GM12864 (cell line): ENCODE measurements around the gene TLK2.
"Not testable (repeated sequence)": the region's sequence is repeated elsewhere in the genome, so short reads cannot be mapped to it uniquely, and the experiment has no call there.

Experiments
- DNase-seq: peaks from one replicate; pipeline ENCODE4 v3.0.0-alpha.2; 2011; ENCODE audit warnings: low read depth
- H3K4me3 ChIP-seq: 2 replicates; pipeline ENCODE4 v1.5.1; 2011; ENCODE audit warnings: mild to moderate bottlenecking, low read depth, low read length, control low read depth

Gene TLK2

DNA sequence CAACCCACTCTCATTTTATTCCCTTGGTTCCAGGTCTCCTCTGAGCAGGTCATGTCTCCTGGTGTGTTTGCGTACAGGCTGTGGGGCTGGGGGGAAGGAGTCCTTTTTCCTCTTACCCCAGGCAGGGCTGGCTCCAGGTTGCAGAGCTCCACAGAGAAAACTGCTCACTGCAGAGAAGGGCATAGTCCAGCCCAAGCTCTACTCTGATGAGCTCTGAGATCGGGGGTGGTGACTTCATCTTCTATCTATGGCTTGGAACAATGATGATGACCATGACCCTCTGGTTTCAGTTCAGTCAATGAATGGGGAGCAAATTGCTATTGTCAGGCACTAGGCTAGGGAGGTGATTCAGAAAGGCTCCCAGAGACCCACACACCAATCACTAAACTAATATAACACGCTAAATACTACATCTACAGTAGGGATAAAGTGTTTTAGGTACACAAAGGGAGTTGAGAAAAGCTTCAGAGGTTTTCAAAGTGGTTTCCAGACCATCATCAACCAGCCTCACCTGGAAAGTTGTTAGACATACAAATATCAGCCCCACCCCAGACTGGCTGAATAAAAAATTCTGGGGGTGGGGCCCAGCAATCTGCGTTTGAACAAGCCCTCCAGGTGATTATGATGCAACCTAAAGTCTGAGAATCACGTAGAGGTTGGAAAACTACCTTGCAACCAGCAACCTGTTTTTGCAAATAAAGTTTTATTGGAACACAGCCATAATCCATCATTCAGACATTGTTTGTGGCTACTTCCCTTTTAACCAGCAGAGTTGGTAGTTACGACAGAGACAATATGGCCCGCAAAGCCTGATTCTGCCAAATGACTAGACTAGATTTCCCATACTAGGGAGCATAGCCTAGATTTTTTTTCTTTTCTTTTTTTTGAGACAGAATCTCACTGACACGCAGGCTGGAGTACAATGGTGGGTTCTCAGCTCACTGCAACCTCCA, 5.3 kb upstream of the TLK2 start:
- DNase-seq, H3K4me3 ChIP-seq: not testable (repeated sequence)

DNA sequence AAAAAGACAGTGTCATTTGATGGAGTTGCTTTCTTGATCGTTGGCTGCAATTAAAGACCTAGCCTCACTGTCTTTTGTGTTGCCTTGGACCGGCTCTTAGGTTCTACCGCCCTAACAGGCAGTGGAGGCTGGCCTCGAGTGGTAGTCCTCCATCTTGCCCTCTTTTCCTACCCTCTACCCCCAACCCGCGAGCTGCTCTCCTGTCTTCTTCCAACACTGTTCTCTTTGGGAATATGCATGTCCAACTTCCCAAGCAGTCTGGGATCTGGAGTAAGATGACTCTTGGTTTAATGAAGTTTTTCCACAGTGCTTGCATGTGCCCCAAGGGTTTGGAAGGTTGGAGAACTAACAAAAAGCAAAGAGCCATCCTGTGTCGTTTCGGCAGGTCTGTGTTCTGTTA, 1.5 kb upstream of the TLK2 start:
- H3K4me3 ChIP-seq = peak overlapping the region; percentile 75; the same call in 1 of the 2 replicates
- not testable (repeated sequence) for DNase-seq

DNA sequence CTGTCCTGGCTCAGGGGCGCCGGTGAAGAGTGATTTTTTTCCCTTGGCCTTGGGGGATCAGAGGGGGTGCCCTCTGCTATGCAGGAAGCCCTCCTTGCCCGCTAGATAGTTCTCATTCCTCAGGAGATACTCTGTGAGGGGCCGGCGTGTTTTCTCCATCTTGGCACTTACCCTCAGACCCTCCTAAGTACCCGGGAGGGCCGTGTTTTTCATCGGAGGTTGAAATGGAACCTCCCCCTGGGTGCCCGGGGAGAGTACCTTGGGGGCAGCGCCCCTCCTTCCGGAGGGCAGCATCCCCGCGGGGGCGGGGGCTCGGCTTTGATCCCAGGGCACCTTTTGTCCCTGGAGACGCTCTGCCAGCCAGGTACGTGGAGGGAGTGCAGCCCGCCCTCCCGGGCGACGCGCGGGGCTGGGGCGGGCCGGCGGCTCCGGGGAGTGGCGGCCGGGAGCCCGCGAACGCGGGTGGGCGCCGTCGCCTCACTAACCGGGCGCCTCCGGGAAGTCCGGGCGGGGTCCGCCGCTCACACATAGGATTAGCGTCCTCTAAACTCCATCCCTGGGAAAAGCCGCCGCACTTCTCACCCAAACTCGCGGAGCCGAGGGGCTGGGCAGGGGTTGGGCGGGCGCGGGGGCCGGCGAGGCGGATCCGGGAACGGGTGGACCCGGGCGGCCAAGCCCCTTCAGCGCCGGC, 762 bp upstream of the TLK2 start:
- not testable (repeated sequence) for DNase-seq

DNA sequence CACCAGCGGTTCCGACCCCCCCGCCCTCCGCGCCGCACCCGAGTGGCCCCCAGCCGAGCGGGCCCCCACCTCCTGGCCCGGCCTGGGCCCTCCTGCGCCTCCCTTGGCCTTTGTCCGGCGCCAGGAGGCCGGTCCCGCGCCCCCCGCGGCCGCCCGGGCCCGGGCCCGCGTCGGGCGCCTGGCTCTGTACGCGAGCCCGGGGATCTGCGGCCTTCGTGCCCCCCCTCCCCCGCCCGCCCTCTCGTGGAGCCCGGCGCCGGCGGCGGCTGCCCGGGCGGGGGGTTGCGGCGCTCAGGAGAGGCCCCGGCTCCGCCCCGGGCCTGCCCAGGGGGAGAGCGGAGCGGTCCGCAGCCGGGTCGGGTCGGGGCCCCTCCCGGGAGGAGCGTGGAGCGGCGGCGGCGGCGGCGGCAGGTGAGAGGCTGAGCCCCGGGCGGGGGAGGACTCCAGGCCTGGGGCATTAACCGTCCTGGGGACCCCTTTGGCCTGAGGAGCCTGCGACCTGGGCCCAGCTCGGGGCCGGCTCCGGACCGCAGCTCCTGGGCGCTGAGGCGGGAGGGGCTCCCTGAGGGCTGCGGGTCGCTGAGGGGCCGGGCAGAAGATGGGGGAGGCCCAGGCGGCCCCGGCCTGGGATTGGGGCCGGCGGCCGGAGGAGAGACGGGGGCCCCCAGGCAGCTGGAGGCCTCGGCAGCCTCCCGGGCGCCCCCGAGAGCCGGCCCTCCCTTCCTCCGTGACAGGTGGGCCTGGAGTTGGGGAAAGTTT, 434 bp downstream of the TLK2 start:
- DNase-seq = not testable (repeated sequence)
- peak overlapping the region; percentile 79 for H3K4me3 ChIP-seq

More for the DNA sequence above, 762 bp upstream of the TLK2 start:
- H3K4me3 ChIP-seq = peak overlapping the region; percentile 75

DNA sequence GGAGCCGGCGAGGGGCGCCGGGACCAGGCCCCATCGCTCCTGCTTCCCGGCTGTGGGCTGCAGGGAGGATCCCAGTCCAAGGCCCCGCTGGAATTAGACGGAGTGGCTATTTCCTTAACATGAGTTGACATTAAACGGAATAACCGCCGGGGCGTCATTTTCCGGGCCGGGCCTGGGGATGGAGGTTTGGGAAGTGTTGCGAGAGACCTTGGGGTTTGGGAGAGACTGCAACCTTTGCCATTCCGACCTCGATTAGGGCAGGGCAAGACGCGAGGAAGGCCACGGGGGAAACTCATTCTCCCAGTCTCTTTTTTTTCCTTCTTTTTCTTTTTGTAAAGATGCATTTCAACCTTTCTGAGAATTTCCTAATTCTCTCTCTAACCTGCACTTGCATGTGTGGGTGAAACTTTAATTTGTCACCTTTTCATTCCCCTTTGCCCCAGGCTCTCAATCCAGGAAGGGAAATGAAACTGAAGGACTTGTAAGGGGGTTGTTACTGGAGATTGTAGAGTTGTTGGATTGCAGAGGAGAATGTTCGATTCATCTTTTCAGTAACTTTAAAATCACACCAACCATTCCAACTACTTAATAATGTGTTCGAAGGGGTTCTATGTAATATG, 1.1 kb downstream of the TLK2 start:
- H3K4me3 ChIP-seq = peak overlapping the region; percentile 79
- not testable (repeated sequence) for DNase-seq

DNA sequence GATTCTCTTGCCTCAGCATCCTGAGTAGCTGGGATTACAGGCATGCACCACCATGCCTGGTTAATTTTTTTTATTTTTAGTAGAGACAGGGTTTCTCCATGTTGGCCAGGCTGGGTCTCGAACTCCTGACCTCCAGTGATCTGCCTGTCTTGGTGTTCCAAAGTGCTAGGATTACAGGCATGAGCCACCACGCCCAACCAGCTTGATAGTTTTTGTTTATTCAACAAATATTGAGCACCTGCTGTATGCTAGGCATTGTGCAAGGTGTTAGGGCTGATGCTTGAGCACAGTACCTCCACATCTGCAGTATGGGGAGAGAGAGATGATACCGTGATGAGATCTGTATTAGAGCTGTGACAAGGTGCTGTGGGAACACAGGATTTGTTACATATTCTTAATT, 3.9 kb downstream of the TLK2 start:
- H3K4me3 ChIP-seq, DNase-seq: not testable (repeated sequence)

DNA sequence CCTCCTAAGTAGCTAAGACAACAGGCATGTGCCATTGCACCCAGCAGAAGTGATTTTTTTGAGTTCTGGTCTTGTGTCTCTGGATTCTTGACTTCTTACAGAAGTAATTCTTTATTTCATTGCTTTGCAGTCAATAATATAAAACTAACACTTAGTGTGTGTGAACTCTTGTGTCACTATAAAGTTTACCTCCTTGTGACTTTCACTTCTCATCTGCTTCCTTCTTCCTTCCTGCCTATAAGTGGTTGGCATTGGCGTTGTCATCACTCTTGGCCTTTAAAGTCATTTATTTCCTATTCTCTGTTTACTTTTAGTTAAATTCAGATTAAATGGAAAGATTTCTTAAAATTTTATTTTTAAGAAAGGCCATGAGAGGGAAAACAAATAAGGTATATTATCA, 12.4 kb downstream of the TLK2 start:
- not testable (repeated sequence) for DNase-seq, H3K4me3 ChIP-seq

DNA sequence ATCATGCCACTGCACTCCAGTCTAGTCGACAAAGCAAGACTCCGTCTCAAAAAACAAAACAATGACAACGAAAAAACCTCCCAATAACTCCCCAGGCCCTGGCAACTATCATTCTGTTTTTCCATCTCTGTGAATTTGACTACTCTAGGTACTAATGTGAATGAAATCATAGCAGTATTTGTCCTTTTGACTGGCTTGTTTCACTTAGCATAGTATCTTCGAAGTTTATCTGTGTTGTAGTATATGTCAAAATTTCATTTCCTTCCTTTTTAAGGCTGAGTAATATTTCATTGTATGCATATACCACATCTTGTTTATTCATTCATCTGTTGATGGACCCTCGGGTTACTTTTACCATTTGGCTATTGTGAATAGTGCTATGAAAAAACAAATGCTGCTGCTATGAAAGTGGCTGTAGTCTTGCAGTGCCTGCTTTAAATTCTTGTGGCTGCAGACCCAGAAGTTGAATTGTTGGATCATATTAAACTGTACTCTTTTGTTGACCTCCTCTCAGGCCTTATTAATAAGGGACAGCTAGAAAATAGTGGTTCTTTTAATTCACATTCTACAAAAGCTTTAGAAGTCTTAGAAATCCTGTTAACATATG, 14.5 kb downstream of the TLK2 start:
- H3K4me3 ChIP-seq, DNase-seq: not testable (repeated sequence)

DNA sequence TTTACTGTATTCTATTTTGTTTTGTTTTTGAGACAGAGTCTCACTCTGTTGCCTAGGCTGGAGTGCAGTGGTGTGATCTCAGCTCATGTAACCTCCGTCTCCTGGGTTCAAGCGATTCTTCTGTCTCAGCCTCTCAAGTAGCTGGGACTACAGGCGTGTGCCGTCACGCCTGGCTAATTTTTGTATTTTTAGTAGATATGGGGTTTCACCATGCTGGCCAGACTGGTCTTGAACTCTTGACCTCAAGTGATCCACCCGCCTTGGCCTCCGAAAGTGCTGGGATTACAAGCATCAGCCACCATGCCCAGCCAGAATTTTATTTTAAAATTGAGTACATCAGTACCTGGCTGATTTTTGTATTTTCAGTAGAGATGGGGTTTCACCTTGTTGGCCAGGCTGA, 15.4 kb downstream of the TLK2 start:
- H3K4me3 ChIP-seq, DNase-seq: not testable (repeated sequence)

DNA sequence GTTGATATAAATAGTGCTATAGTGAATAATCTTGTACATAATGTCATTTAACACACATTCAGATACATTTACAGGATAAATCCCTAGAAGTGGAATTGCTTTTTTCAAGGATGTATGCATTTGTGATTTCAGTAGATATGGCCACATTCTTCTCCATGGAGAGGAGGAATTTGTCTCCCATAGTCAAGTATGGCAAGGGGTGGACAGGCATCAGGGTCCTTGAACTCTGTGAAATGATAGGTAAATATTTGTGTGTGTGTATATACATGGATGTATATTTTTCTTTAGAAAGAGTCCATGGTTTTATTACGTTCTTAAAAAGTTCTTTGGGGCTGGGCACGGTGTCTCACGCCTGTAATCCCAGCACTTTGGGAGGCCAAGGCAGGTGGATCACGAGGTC, 17.7 kb downstream of the TLK2 start:
- H3K4me3 ChIP-seq, DNase-seq: not testable (repeated sequence)

DNA sequence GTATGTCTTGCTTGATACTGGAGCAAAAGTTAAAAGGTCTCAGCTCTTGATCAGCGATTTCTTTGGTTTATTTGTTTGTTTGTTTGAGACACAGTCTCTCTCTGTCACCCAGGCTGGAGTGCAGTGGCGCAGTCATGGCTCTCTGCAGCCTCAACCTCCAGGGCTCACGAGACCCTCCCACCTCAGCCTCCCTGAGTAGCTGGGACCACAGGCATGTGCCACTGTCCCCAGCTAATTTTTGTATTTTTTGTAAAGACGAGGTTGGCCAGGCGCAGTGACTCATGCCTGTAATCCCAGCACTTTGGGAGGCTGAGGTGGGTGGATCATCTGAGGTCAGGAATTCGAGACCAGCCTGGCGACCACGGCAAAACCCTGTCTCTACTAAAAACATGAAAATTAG, 20.2 kb downstream of the TLK2 start:
- DNase-seq = not testable (repeated sequence)

DNA sequence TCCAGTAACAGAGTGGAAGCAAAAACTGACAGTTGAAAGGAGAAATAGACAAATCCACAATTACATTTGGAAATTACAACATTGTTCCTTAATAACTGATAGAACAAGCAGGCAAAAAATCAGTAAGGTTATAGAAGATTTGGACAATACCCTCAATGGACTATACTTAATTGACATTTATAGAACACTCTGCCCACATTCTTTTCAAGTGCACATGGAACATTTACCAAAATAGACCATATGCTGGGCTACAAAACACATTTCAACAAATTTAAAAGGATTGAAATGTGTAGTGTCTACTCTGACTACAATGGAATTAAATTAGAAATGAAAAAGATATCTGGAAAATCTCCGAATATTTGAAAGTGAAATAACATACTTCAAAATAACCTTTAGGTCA, 21.8 kb downstream of the TLK2 start:
- H3K4me3 ChIP-seq = not testable (repeated sequence)

More for the DNA sequence above, 20.2 kb downstream of the TLK2 start:
- H3K4me3 ChIP-seq = not testable (repeated sequence)

DNA sequence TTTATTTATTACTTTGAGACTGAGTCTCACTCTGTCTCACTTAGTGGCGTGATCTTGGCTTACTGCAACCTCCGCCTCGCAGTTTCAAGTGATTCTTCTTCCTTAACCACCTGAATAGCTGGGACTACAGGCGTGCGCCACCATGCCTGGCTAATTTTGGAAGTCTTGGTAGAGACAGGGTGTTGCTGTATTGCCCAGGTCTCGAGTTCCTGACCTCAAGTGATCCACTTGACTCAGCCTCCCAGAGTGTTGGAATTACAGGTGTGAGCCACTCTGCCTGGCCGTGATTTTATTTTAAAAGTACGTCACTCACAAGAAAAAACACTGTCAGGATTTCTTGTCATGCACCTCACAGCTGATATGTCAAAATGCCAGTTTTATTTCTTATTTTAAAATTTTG, 26.2 kb downstream of the TLK2 start:
- not testable (repeated sequence) for DNase-seq, H3K4me3 ChIP-seq

More for the DNA sequence above, 21.8 kb downstream of the TLK2 start:
- DNase-seq = not testable (repeated sequence)

DNA sequence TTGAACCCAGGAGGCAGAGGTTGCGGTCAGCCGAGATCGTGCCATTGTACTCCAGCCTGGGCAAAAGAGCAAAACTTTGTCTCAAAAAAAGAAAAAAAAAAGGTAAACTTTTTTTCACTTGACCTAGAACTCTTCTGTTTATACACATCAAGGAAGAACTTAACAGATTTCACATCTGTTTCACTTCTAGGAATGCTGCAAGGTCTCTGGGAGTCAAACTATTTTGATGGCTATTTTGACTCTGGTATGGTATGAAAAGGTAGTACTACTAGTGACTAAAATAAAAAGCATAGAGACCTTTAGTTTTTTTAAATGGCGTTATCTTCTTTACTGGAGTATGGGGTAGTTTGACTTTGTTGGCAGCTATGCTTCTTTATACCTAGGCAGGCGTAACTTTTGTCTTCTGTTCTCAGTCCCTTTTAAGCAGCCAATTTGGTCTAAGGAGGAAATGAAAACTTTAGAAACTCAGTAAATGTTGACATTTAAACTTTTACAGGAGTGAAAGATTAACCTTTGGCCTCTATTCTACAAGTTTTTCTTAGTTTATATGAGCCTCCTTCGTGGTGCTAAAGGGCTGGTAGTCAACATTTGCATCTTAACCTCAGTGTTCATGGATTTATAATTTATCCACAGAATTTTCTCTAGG, 28.7 kb downstream of the TLK2 start:
- H3K4me3 ChIP-seq, DNase-seq: not testable (repeated sequence)

DNA sequence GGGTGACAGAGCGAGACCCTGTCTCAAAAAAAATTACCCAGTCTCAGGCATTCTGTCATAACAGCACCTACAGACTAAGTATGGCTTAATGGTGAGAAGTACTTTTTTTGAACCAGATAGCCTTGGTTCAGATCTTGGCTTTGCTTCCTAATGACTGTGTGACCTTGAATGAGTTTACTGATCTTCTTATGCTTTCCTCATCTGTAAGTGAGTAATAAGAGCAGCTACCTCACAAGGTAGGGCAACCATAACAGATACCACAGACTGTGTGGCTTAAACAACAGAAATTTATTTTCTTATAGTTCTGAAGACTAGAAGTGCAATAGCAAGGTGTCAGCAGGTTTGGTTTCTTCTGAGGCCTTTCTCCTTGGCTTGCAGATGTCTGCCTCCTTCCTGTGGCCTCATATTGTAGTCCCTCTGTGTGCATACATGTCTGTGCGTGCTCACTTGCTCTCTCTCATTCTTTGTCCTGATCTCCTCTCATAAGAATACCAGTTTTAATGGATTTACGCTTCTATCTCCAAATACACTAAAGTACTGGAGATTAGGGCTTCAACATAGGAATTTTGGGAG, 31.7 kb downstream of the TLK2 start:
- not testable (repeated sequence) for H3K4me3 ChIP-seq, DNase-seq

DNA sequence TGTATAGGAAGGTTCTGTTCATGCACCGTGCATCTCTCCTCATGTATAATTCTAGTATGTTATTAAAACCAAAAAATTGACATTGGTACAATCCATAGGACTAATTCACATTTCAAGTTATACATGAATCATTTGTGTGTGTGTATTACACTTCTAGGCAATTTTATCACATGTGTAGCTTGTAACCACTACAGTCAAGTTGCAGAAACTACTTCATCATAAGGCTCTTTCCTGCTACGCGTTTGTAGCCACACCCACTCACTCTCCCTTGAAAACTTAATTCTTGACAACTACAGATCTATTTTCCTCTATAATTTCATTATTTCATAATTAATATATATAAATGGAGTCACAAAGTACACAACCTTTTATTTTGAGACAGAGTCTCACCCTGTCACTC, 32.4 kb downstream of the TLK2 start:
- not testable (repeated sequence) for DNase-seq, H3K4me3 ChIP-seq

DNA sequence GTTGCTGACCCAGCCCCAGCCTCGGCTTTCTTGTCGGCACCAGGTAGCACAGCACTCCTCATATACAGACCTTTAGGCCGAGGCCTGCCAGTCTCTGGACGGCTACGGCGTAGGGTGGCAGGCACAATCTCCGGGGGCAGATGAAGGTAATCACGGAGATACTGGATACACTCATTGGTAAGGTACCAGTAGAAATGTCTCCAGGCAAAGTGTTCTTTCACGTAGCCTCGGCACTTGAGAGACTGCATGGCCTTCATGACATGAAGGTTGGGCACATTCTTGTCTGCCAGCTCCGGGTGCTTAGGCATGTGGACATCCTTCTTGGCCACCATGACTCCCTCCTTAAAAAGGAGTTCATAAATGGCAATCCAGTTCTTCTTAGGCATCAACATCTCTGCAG, 37.8 kb downstream of the TLK2 start:
- DNase-seq, H3K4me3 ChIP-seq: not testable (repeated sequence)

DNA sequence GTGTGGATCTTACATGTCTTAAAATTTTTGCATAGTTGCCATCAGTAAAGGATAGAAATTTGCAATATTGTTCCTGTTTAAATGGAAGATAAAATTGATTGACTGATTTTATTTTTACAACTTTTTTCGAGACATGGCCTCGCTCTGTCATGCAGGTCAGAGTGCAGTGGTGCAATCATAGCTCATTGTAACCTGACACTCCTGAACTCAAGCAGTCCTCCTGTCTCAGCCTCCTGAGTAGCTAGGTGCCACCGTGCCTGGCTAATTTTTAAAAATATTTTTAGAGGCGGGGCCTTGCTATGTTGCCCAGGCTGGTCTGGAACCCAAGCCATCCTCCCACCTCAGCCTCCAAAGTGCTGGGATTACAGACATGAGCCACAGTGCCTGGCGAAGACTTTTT, 42.7 kb downstream of the TLK2 start:
- not testable (repeated sequence) for DNase-seq, H3K4me3 ChIP-seq
